PFSK-1 (cell line): ENCODE results near the gene GNAT3.

Experiments used
- POLR2AphosphoS5 ChIP-seq: IDR thresholded peaks from 2 replicates; pipeline ENCODE4 v1.6.1; 2012; ENCODE audit warnings: low read depth, mild to moderate bottlenecking, control low read depth, low read length, moderate library complexity
- SIN3A ChIP-seq: IDR thresholded peaks from 2 replicates; pipeline ENCODE4 v1.6.1; 2012; ENCODE audit warnings: mild to moderate bottlenecking, low read length, moderate library complexity, borderline replicate concordance; ENCODE audit not compliant: insufficient read depth
- TAF1 ChIP-seq: IDR thresholded peaks from 2 replicates; pipeline ENCODE4 v1.6.1; 2012; ENCODE audit warnings: low read length, control low read depth, borderline replicate concordance; ENCODE audit not compliant: insufficient read depth
- TF ChIP-seq, protein P1 (sequence below), 2 experiments: IDR thresholded peaks; 2 replicates each; pipeline versions ENCODE4 v1.6.1 to v1.8.0; 2011 to 2012; ENCODE audit warnings: low read depth in 2 of 2, low read length in 2 of 2, control low read depth in 1 of 2, inconsistent platforms in 1 of 2, mild to moderate bottlenecking in 1 of 2, moderate library complexity in 1 of 2; ENCODE audit not compliant: insufficient read depth in 1 of 2

DNA sequence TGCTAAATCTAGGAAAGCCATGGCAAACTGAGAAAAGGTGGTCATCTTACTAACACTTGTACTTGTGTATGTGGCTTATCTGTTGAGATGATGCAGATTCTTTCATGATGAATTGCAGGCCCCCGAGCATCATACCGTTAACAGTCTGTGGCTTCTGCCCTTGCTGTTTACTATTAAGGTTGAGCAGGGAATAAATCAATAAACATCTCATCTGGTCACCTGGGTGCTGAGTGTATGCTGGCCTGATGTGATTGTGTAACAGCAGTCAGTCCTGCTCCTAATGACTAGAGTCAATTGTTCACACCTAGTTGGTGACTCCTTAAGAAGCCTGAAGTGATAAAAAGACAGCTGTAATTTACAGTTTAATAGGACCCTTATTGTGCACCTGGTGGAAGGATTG is 8.3 kb upstream of the GNAT3 start:
- TF ChIP-seq POLR2AphosphoS5 (no peak), TAF1 (no peak), SIN3A (no peak)
- TF ChIP-seq, protein P1, sequence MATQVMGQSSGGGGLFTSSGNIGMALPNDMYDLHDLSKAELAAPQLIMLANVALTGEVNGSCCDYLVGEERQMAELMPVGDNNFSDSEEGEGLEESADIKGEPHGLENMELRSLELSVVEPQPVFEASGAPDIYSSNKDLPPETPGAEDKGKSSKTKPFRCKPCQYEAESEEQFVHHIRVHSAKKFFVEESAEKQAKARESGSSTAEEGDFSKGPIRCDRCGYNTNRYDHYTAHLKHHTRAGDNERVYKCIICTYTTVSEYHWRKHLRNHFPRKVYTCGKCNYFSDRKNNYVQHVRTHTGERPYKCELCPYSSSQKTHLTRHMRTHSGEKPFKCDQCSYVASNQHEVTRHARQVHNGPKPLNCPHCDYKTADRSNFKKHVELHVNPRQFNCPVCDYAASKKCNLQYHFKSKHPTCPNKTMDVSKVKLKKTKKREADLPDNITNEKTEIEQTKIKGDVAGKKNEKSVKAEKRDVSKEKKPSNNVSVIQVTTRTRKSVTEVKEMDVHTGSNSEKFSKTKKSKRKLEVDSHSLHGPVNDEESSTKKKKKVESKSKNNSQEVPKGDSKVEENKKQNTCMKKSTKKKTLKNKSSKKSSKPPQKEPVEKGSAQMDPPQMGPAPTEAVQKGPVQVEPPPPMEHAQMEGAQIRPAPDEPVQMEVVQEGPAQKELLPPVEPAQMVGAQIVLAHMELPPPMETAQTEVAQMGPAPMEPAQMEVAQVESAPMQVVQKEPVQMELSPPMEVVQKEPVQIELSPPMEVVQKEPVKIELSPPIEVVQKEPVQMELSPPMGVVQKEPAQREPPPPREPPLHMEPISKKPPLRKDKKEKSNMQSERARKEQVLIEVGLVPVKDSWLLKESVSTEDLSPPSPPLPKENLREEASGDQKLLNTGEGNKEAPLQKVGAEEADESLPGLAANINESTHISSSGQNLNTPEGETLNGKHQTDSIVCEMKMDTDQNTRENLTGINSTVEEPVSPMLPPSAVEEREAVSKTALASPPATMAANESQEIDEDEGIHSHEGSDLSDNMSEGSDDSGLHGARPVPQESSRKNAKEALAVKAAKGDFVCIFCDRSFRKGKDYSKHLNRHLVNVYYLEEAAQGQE (IDR thresholded peaks at IDR 0.05; ENCODE audit: insufficient read depth in 1 of 2, low read depth in 2 of 2, low read length in 2 of 2) = no peak
